ENCODE measurements around the gene ADGRV1.

GRCh38 chr5:91177085-91177484 lies 618.5 kb downstream of the ADGRV1 start:
- TF ChIP-seq GABPA (IDR thresholded peaks at IDR 0.05; ENCODE audit: low read depth) (no peak), POLR2AphosphoS5 (IDR thresholded peaks at IDR 0.05; ENCODE audit: low read depth) (no peak)
- TF ChIP-seq, protein P1, sequence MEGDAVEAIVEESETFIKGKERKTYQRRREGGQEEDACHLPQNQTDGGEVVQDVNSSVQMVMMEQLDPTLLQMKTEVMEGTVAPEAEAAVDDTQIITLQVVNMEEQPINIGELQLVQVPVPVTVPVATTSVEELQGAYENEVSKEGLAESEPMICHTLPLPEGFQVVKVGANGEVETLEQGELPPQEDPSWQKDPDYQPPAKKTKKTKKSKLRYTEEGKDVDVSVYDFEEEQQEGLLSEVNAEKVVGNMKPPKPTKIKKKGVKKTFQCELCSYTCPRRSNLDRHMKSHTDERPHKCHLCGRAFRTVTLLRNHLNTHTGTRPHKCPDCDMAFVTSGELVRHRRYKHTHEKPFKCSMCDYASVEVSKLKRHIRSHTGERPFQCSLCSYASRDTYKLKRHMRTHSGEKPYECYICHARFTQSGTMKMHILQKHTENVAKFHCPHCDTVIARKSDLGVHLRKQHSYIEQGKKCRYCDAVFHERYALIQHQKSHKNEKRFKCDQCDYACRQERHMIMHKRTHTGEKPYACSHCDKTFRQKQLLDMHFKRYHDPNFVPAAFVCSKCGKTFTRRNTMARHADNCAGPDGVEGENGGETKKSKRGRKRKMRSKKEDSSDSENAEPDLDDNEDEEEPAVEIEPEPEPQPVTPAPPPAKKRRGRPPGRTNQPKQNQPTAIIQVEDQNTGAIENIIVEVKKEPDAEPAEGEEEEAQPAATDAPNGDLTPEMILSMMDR (IDR thresholded peaks at IDR 0.05; ENCODE audit: insufficient read depth, low read length), result no peak

All from HL-60 (cell line).